Lower lobe of right lung (tissue), 2 donors: ENCODE data around the gene PELO. TPM values are rescaled to one million over a fixed set of nuclear protein-coding genes. Genes with fewer than 3 reads are reported as not detected.

ENCODE experiments used
- ATAC-seq, 2 donors: fragments of 200-7000 bp; cut with Tn5 transposase; one replicate each; pipeline ENCODE4 v1.9.1; 2020 to 2022; ENCODE audit warnings: mild to moderate bottlenecking in 2 of 2, moderate library complexity in 2 of 2
- DNase-seq: peaks from one replicate; pipeline ENCODE4 v3.0.0-alpha.2; 2020
- H3K27ac ChIP-seq: fragments of 200-600 bp; one replicate; pipeline ENCODE4 v1.8.0; 2022
- H3K27me3 ChIP-seq: fragments of 200-600 bp; one replicate; pipeline ENCODE4 v1.8.0; 2022; ENCODE audit warnings: low read depth
- H3K36me3 ChIP-seq: fragments of 200-600 bp; one replicate; pipeline ENCODE4 v1.8.0; 2022; ENCODE audit warnings: mild to moderate bottlenecking
- H3K4me1 ChIP-seq: fragments of 200-600 bp; one replicate; pipeline ENCODE4 v1.8.0; 2022
- H3K4me3 ChIP-seq: fragments of 200-600 bp; one replicate; pipeline ENCODE4 v1.8.0; 2022; ENCODE audit warnings: mild to moderate bottlenecking
- H3K9me3 ChIP-seq: fragments of 200-600 bp; one replicate; pipeline ENCODE4 v1.8.0; 2022
- intact Hi-C: fragments of 100-400 bp; cut with DNase I; formaldehyde crosslinking; loops from one replicate; pipeline ENCODE4 v1.11.0; 2022
- total RNA-seq: library from RNA; stranded (reverse); fragmentation: NEBNext Ultra II Directional; extraction: Animal tissue kit (Norgen Biotek cat#: 25700); gene quantifications from one replicate; pipeline ENCODE4 v1.2.1, GENCODE V29; 2021
- TF ChIP-seq, protein P1 (sequence below): fragments of 200-600 bp; IDR thresholded peaks from one replicate; pipeline ENCODE4 v1.8.0; 2022; ENCODE audit warnings: antibody characterized with exemption, mild to moderate bottlenecking
- donor health status: DM: no; HTN: yes; CAD: no; lungs with severe emphysema.

PELO gene
- total RNA-seq, 1 donor from 2014 or later, result 31.5 TPM

DNA sequence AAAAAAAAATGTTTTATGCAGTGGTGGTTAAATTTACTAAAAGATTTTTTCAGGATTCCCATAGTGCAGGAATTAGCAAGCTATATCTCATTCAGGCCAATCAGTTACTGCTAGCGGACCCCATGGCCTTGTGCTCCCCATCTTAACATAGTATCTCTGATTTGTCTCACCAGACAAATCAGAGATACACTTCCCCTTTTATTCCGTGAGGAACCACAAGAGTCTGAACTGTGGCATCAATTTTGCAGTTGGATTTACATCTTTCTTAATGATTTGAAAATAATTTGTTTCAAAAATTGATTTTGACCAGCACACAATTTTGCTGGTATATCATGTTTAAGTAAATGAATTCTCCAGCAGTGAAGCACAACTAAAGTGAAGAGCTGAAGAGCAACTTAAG, 17.9 kb downstream of the PELO start:
- Histone ChIP-seq H3K4me1 (peaks cover 87% of the 10 kb centered on the region), H3K27me3 (no peaks in the 10 kb centered on the region), H3K36me3 (peaks cover 14% of the 10 kb centered on the region), H3K4me3 (no peak overlapping the region), H3K27ac (no peak overlapping the region), H3K9me3 (no peaks in the 10 kb centered on the region)
- TF ChIP-seq, protein P1, sequence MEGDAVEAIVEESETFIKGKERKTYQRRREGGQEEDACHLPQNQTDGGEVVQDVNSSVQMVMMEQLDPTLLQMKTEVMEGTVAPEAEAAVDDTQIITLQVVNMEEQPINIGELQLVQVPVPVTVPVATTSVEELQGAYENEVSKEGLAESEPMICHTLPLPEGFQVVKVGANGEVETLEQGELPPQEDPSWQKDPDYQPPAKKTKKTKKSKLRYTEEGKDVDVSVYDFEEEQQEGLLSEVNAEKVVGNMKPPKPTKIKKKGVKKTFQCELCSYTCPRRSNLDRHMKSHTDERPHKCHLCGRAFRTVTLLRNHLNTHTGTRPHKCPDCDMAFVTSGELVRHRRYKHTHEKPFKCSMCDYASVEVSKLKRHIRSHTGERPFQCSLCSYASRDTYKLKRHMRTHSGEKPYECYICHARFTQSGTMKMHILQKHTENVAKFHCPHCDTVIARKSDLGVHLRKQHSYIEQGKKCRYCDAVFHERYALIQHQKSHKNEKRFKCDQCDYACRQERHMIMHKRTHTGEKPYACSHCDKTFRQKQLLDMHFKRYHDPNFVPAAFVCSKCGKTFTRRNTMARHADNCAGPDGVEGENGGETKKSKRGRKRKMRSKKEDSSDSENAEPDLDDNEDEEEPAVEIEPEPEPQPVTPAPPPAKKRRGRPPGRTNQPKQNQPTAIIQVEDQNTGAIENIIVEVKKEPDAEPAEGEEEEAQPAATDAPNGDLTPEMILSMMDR, result no peak
- no peak for DNase-seq
- intact Hi-C loops, result no loop called here
- no peak for ATAC-seq

DNA sequence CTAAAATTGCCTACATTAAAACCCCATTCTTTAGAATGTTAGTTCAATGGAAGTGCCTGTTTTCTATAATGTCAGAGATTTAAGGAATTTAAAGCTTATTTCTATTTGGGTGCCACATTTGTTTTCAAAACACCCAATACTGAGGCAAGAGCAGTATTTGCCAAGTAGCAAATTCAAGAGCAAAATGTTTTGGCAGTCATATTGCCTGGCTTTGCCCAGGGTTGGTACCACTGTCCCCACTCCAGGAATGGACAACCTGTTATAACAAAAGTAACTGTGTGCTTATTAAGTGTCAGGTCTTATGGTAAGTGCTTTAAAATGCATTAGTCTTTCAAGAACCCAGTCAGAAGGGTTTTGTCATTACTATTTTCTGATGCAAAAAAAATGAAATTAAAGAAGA, 19.3 kb downstream of the PELO start:
- TF ChIP-seq, protein P1, result no peak
- peaks cover under 1% of the 10 kb centered on the region for H3K36me3 ChIP-seq
- ATAC-seq (no peak), DNase-seq (no peak)
- no peak overlapping the region for H3K4me3 ChIP-seq
- H3K27ac ChIP-seq, result no peak overlapping the region
- no peaks in the 10 kb centered on the region for H3K27me3 ChIP-seq
- H3K4me1 ChIP-seq, result peaks cover 81% of the 10 kb centered on the region
- intact Hi-C loops, result no loop called here
- no peaks in the 10 kb centered on the region for H3K9me3 ChIP-seq

DNA sequence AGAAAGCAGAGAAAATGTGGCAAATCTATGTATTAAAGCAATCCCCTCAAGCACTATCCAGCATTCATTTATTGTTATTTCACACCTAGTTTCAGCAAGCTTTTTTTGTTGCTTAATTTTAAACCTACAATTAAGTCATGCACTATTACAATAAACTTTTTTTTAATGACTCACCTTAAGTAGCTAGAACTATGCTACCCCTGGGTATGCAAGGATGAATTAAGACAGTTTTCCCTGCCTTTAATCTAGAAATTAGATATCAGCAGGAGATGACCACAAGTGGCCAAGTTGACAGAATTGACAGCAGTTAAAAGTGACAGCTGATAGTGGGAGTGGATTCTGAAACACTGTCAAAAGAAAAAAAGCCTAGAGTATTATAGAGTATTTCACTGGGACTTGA, 20.0 kb downstream of the PELO start:
- ATAC-seq (no peak), DNase-seq (no peak)
- TF ChIP-seq, protein P1, result no peak
- peaks cover 74% of the 10 kb centered on the region for H3K4me1 ChIP-seq
- H3K27me3 ChIP-seq, result no peaks in the 10 kb centered on the region
- H3K36me3 ChIP-seq, result no peaks in the 10 kb centered on the region
- intact Hi-C loops, result no loop called here
- H3K9me3 ChIP-seq, result no peaks in the 10 kb centered on the region
- H3K4me3 ChIP-seq, result no peak overlapping the region
- no peak overlapping the region for H3K27ac ChIP-seq

DNA sequence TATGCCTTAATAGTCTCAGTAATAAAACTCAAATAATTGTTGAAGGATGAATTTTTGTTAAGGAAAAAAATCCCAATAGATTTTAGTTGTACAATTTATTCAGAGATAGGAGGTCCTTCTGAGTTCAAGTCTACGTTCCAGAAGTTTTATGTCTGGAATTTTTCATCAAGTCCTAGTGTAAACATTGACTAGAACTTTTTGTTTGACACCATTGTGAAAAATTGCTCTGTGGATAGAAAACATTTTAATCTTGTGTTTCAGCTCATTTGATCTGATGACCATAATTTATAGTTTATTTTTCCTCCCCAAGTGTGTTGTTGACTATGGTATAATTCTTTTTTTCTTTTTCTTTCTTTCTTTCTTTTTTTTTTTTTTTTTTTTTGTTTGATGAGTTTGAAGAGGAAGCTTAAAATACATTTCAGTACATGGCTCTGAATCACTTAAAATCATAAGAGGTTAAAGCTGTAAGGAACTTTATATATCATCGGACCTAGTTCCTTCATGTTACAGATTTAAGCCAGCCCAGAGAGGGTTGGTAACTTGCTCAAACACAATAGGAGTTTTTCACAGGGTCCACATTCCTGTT, 20.7 kb downstream of the PELO start:
- peak in 1 of 2 donors; percentile 28 for ATAC-seq
- no peaks in the 10 kb centered on the region for H3K27me3 ChIP-seq
- TF ChIP-seq, protein P1, result no peak
- no peaks in the 10 kb centered on the region for H3K36me3 ChIP-seq
- no peak overlapping the region for H3K27ac ChIP-seq
- H3K4me1 ChIP-seq, result peaks cover 70% of the 10 kb centered on the region
- H3K9me3 ChIP-seq, result no peaks in the 10 kb centered on the region
- intact Hi-C loops, result no loop called here
- H3K4me3 ChIP-seq, result no peak overlapping the region
- DNase-seq, result no peak

DNA sequence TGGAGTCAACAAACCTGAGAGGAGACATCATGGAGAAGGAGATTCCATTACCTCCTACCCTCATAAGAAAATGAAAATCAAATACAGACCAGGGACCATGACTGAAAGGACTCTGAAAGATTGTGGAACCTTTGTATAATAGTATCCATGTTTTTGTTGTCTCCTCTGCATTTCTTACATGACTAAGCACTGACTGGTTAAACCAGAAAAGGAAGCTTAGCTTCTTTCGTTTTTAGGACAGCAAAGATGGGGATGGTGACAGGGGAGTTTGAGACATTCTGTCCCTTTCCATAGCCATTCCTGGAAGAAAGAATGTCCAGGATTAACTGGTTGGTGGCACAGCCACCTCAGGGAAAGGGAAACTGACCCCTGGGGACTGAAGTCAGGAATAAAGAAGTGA, 22.2 kb downstream of the PELO start:
- no peak overlapping the region for H3K27ac ChIP-seq
- DNase-seq (no peak), ATAC-seq (peak; percentile 47 to 59)
- intact Hi-C loops, result no loop called here
- no peak overlapping the region for H3K4me3 ChIP-seq
- no peaks in the 10 kb centered on the region for H3K36me3 ChIP-seq
- H3K9me3 ChIP-seq, result no peaks in the 10 kb centered on the region
- TF ChIP-seq, protein P1, result no peak
- H3K27me3 ChIP-seq, result no peaks in the 10 kb centered on the region
- peaks cover 69% of the 10 kb centered on the region for H3K4me1 ChIP-seq
